Kidney (tissue), 14 donors: ENCODE data around the gene FIS1. TPM values are rescaled to one million over a fixed set of nuclear protein-coding genes. Genes with fewer than 3 reads are reported as not detected.
"Not testable (repeated sequence)": the region's sequence is repeated elsewhere in the genome, so short reads cannot be mapped to it uniquely, and the experiment has no call there.

ENCODE experiments used
- DNase-seq, 5 donors: peaks; one replicate each; pipeline ENCODE4 v3.0.0-alpha.2; 2013 to 2020
- FAIRE-seq: peaks from 2 replicates; lab custom pipeline; 2012; peaks lifted over from hg19 to GRCh38; lab: Jason Lieb, UNC
- H3K27ac ChIP-seq, 2 donors: one replicate each; pipeline ENCODE4 v1.7.0; 2013; ENCODE audit warnings: low read depth in 2 of 2, low read length in 2 of 2, inconsistent platforms in 1 of 2
- H3K27me3 ChIP-seq: one replicate; pipeline ENCODE4 v1.7.1; 2013; ENCODE audit warnings: low read length, inconsistent platforms; ENCODE audit not compliant: control insufficient read depth, insufficient read depth
- H3K36me3 ChIP-seq, 3 donors: one replicate each; pipeline versions ENCODE4 v1.7.0 to v1.7.1; 2013; ENCODE audit warnings: low read length in 3 of 3, control low read depth in 1 of 3, inconsistent platforms in 1 of 3; ENCODE audit not compliant: insufficient read depth in 3 of 3, control insufficient read depth in 2 of 3
- H3K4me1 ChIP-seq, 3 donors: one replicate each; pipeline versions ENCODE4 v1.7.0 to v1.7.1; 2013; ENCODE audit warnings: low read length in 3 of 3, inconsistent platforms in 1 of 3, low read depth in 1 of 3; ENCODE audit not compliant: control insufficient read depth in 2 of 3, insufficient read depth in 2 of 3
- H3K4me3 ChIP-seq, 3 donors: one replicate each; pipeline versions ENCODE4 v1.7.0 to v1.8.1; 2013; ENCODE audit warnings: low read length in 3 of 3, control low read depth in 1 of 3, inconsistent platforms in 1 of 3
- H3K9ac ChIP-seq, 3 donors: one replicate each; pipeline versions ENCODE4 v1.7.0 to v1.7.1; 2013; ENCODE audit warnings: low read length in 3 of 3, control low read depth in 1 of 3, inconsistent platforms in 1 of 3
- H3K9me3 ChIP-seq, 3 donors: one replicate each; pipeline versions ENCODE4 v1.7.0 to v1.7.1; 2013; ENCODE audit warnings: low read length in 3 of 3, control low read depth in 1 of 3, inconsistent platforms in 1 of 3; ENCODE audit not compliant: control insufficient read depth in 2 of 3, insufficient read depth in 1 of 3
- intact Hi-C: fragments of 100-400 bp; cut with DNase I; formaldehyde crosslinking; loops from one replicate; pipeline ENCODE4 v1.11.1; 2022
- polyA plus RNA-seq: library from polyadenylated mRNA; stranded (reverse); fragments of 350-450 nt; fragmentation: Illumina TruSeq; extraction: RNeasy Lipid Tissue Mini Kit (QIAGEN cat#74804); gene quantifications from one replicate; pipeline ENCODE4 v1.2.3, GENCODE V29; 2014; ENCODE audit warnings: low read depth, low replicate concordance; ENCODE audit not compliant: insufficient read depth
- total RNA-seq: library from RNA; stranded (reverse); fragmentation: NEBNext Ultra II Directional; extraction: Animal tissue kit (Norgen Biotek cat#: 25700); gene quantifications from one replicate; pipeline ENCODE4 v1.2.1, GENCODE V29; 2021
- TF ChIP-seq, protein P1 (sequence below): IDR thresholded peaks from 3 replicates; pipeline ENCODE4 v1.5.1; 2012; ENCODE audit warnings: mild to moderate bottlenecking, moderate library complexity, borderline replicate concordance; ENCODE audit not compliant: insufficient read depth; ENCODE audit errors: extremely low read depth
- donor health status: control.
- donor health status: control.
- donor health status: control.
- donor health status: control.
- donor health status: control.
- donor health status: DM: yes; HTN: yes; CAD: no.
- donor health status: Normal renal cell carcinoma (clear cell type).

Gene FIS1
- total and polyA plus RNA-seq, 2 donors from 2014 or later: 180 to 472 TPM

DNA sequence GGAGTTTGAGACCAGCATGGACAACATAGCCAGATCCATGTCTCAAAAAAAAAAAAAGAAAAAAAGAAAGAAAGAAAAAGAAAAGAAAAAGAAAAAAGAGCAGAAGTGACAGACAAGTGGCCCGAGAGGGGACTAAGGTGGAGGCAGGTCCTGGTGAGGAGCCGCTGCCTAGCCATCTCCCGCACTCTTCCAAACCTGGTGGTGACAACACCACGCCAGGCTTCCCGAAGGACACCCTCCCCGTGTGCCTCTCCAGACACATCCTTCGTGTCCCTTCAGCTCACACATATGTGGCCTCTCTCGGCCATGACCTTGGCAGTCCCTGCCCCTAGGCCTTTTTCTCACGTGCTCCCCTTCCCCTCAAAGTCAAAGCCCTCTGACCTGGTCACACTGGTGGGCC, 40.3 kb upstream of the FIS1 start:
- H3K4me1 ChIP-seq: peaks cover 0 to 3% (median 3%) of the 10 kb centered on the region in 3 donors
- intact Hi-C loops: loop anchor here (10.0 kb wide), 1 partner anchor 140 kb away; no protein-coding TSS in a partner anchor
- FAIRE-seq: no peak
- no peaks in the 10 kb centered on the region for H3K36me3 ChIP-seq
- no peaks in the 10 kb centered on the region for H3K27me3 ChIP-seq
- TF ChIP-seq, protein P1, sequence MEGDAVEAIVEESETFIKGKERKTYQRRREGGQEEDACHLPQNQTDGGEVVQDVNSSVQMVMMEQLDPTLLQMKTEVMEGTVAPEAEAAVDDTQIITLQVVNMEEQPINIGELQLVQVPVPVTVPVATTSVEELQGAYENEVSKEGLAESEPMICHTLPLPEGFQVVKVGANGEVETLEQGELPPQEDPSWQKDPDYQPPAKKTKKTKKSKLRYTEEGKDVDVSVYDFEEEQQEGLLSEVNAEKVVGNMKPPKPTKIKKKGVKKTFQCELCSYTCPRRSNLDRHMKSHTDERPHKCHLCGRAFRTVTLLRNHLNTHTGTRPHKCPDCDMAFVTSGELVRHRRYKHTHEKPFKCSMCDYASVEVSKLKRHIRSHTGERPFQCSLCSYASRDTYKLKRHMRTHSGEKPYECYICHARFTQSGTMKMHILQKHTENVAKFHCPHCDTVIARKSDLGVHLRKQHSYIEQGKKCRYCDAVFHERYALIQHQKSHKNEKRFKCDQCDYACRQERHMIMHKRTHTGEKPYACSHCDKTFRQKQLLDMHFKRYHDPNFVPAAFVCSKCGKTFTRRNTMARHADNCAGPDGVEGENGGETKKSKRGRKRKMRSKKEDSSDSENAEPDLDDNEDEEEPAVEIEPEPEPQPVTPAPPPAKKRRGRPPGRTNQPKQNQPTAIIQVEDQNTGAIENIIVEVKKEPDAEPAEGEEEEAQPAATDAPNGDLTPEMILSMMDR: no peak
- no peak overlapping the region for H3K9ac ChIP-seq
- H3K4me3 ChIP-seq: no peak overlapping the region
- no peak for DNase-seq
- no peaks in the 10 kb centered on the region for H3K9me3 ChIP-seq
- no peak overlapping the region for H3K27ac ChIP-seq

- H3K4me1 ChIP-seq, H3K27ac ChIP-seq, H3K9me3 ChIP-seq, H3K4me3 ChIP-seq, H3K9ac ChIP-seq, H3K27me3 ChIP-seq, H3K36me3 ChIP-seq, FAIRE-seq, DNase-seq: not testable (repeated sequence)
- intact Hi-C loops: loop anchor here (10.0 kb wide), 1 partner anchor 136 kb away; no protein-coding TSS in a partner anchor
Observed at GRCh38 chr7:101280912-101281311, 36.0 kb upstream of the FIS1 start.

GRCh38 chr7:101278461-101279292, 33.8 kb upstream of the FIS1 start:
- Histone ChIP-seq H3K4me1 (peaks cover 0 to 3% (median 3%) of the 10 kb centered on the region in 3 donors), H3K4me3 (no peak overlapping the region), H3K36me3 (no peaks in the 10 kb centered on the region), H3K27ac (no peak overlapping the region), H3K9me3 (no peaks in the 10 kb centered on the region), H3K27me3 (no peaks in the 10 kb centered on the region), H3K9ac (no peak overlapping the region)
- no peak for DNase-seq
- intact Hi-C loops: no loop called here
- FAIRE-seq: no peak
- TF ChIP-seq, protein P1: no peak

DNA sequence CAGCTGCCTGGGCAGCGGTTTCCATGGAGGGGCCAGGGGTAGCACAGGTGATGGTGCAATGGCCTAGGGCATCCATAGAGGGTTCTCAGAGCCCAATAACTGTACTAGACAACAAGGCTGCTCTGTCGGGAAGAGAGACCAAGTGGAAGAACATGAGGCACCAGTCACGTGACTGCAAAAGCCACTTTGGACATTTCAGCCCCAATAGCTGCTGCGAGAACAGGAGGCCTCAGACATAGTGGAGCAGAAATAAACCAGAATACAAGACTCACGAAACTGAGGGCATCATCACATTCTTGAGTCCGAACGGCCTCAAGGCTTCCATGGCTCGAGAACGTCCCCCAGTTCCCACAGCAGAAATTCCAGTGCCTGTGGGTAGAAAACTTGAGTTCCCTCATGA, 32.3 kb upstream of the FIS1 start:
- intact Hi-C loops: no loop called here
- H3K9me3 ChIP-seq: no peaks in the 10 kb centered on the region
- no peak overlapping the region for H3K27ac ChIP-seq
- no peaks in the 10 kb centered on the region for H3K27me3 ChIP-seq
- FAIRE-seq (no peak), DNase-seq (no peak)
- TF ChIP-seq, protein P1: no peak
- no peaks in the 10 kb centered on the region for H3K4me1 ChIP-seq
- no peaks in the 10 kb centered on the region for H3K36me3 ChIP-seq
- no peak overlapping the region for H3K9ac ChIP-seq
- H3K4me3 ChIP-seq: no peak overlapping the region
